GM23338 (cell line): ENCODE results near the gene TACSTD2. TPM values are rescaled to one million over a fixed set of nuclear protein-coding genes. Genes with fewer than 3 reads are reported as not detected.

Experiments
- ATAC-seq: fragments of 200-7000 bp; cut with Tn5 transposase; 3 replicates; pipeline ENCODE4 v1.9.1; 2020
- DNase-seq: peaks from one replicate; pipeline ENCODE4 v3.0.0-alpha.2; 2015; ENCODE audit warnings: low spot score
- H2AFZ ChIP-seq: fragments of 200-600 bp; sonication (generic); 2 replicates; pipeline ENCODE4 v1.8.0; 2016; ENCODE audit warnings: antibody characterized with exemption, mild to moderate bottlenecking, moderate library complexity
- H3F3A ChIP-seq: fragments of 200-600 bp; sonication (generic); replicated peaks from 2 replicates; pipeline ENCODE4 v1.8.0; 2017; ENCODE audit warnings: antibody characterized with exemption, mixed run types, low read depth
- H3K27ac ChIP-seq: fragments of 200-600 bp; sonication (generic); 2 replicates; pipeline ENCODE4 v1.6.1; 2016; ENCODE audit warnings: low read depth
- H3K27me3 ChIP-seq: fragments of 200-600 bp; sonication (generic); 2 replicates; pipeline ENCODE4 v1.8.0; 2016; ENCODE audit warnings: mild to moderate bottlenecking, mixed run types, moderate library complexity; ENCODE audit not compliant: insufficient read depth
- H3K36me3 ChIP-seq: fragments of 200-600 bp; sonication (generic); 2 replicates; pipeline ENCODE4 v1.8.0; 2016; ENCODE audit warnings: mild to moderate bottlenecking; ENCODE audit not compliant: insufficient read depth
- H3K4me1 ChIP-seq: fragments of 200-600 bp; sonication (generic); 2 replicates; pipeline ENCODE4 v1.8.0; 2016; ENCODE audit warnings: mild to moderate bottlenecking, moderate library complexity; ENCODE audit not compliant: insufficient read depth
- H3K4me2 ChIP-seq: fragments of 200-600 bp; sonication (generic); 2 replicates; pipeline ENCODE4 v1.7.1; 2017; ENCODE audit warnings: mixed run types
- H3K4me3 ChIP-seq: fragments of 200-600 bp; sonication (generic); 2 replicates; pipeline ENCODE4 v1.6.1; 2016; ENCODE audit warnings: mixed run types
- H3K79me2 ChIP-seq: fragments of 200-600 bp; sonication (generic); replicated peaks from 2 replicates; pipeline ENCODE4 v1.8.0; 2017; ENCODE audit warnings: mild to moderate bottlenecking; ENCODE audit not compliant: insufficient read depth
- H3K9me2 ChIP-seq: fragments of 200-600 bp; sonication (generic); 2 replicates; pipeline ENCODE4 v1.8.0; 2017; ENCODE audit not compliant: insufficient read depth
- H4K20me1 ChIP-seq: fragments of 200-600 bp; sonication (generic); replicated peaks from 2 replicates; pipeline ENCODE4 v1.8.0; 2017; ENCODE audit warnings: mild to moderate bottlenecking; ENCODE audit not compliant: insufficient read depth
- H3K27ac Mint-ChIP-seq: 2 replicates; pipeline ENCODE4 v1.8.0; 2020; ENCODE audit warnings: inconsistent platforms, mild to moderate bottlenecking, moderate library complexity, mixed read lengths
- H3K27me3 Mint-ChIP-seq: 3 replicates; pipeline ENCODE4 v1.8.0; 2022; ENCODE audit warnings: low read depth, mild to moderate bottlenecking, moderate library complexity, mixed read lengths, inconsistent platforms; ENCODE audit not compliant: insufficient read depth, poor library complexity
- H3K36me3 Mint-ChIP-seq: 3 replicates; pipeline ENCODE4 v1.8.0; 2021; ENCODE audit warnings: low read depth, mild to moderate bottlenecking, inconsistent platforms, moderate library complexity, mixed read lengths
- H3K4me1 Mint-ChIP-seq: 3 replicates; pipeline ENCODE4 v1.8.0; 2020; ENCODE audit warnings: mild to moderate bottlenecking, inconsistent platforms, mixed read lengths
- H3K4me3 Mint-ChIP-seq: 3 replicates; pipeline ENCODE4 v1.8.0; 2021; ENCODE audit warnings: moderate library complexity, mild to moderate bottlenecking, inconsistent platforms, mixed read lengths
- H3K9me3 Mint-ChIP-seq: 3 replicates; pipeline ENCODE4 v1.8.0; 2020; ENCODE audit warnings: moderate library complexity, mild to moderate bottlenecking, inconsistent platforms, mixed read lengths
- CTCF ChIP-seq, 2 experiments: fragments of 200-600 bp in 1 of 2; sonication (generic) in 1 of 2; conservative IDR thresholded peaks; 2 replicates each; pipeline versions ENCODE4 v1.5.1 to v1.6.1; 2016 to 2017; ENCODE audit warnings: antibody characterized with exemption in 2 of 2, low read depth in 2 of 2, mild to moderate bottlenecking in 2 of 2, moderate library complexity in 1 of 2
- EZH2 ChIP-seq: fragments of 200-600 bp; sonication (generic); IDR thresholded peaks from one replicate; pipeline ENCODE4 v1.8.0; 2017; ENCODE audit warnings: antibody characterized with exemption, mild to moderate bottlenecking, low read depth; ENCODE audit not compliant: unreplicated experiment
- EZH2phosphoT487 ChIP-seq: fragments of 200-600 bp; sonication (generic); IDR thresholded peaks from one replicate; pipeline ENCODE4 v1.8.1; 2018; ENCODE audit warnings: antibody characterized with exemption; ENCODE audit not compliant: unreplicated experiment
- JUNB ChIP-seq: IDR thresholded peaks from one replicate; pipeline ENCODE4 v1.6.1; 2016; ENCODE audit warnings: antibody characterized with exemption; ENCODE audit not compliant: unreplicated experiment
- NANOG ChIP-seq: IDR thresholded peaks from 2 replicates; pipeline ENCODE4 v1.6.1; 2016; ENCODE audit warnings: antibody characterized with exemption, borderline replicate concordance
- POLR2AphosphoS5 ChIP-seq: IDR thresholded peaks from 2 replicates; pipeline ENCODE4 v1.6.1; 2016; ENCODE audit warnings: antibody characterized with exemption, low read depth
- REST ChIP-seq: IDR thresholded peaks from one replicate; pipeline ENCODE4 v1.6.1; 2018; ENCODE audit warnings: antibody characterized with exemption; ENCODE audit not compliant: unreplicated experiment
- STAT1 ChIP-seq: IDR thresholded peaks from one replicate; pipeline ENCODE4 v1.6.1; 2016; ENCODE audit warnings: antibody characterized with exemption; ENCODE audit not compliant: unreplicated experiment
- ZNF114 ChIP-seq: fragments of 250-450 bp; sonication (Bioruptor Pico); IDR thresholded peaks from 2 replicates; pipeline ENCODE4 v1.5.0; 2020; ENCODE audit warnings: mild to moderate bottlenecking, moderate library complexity
- polyA plus RNA-seq: library from polyadenylated mRNA; unstranded; fragments of >200 nt; fragmentation: Nextera tagmentation; extraction: Ambion mirVana; gene quantifications from 2 replicates; pipeline ENCODE4 v1.2.1, GENCODE V29; 2016
- total RNA-seq: library from RNA; depleted of rRNA; stranded (reverse); fragments of >200 nt; shearing (Covaris generic); gene quantifications from 2 replicates; pipeline ENCODE4 v1.2.3, GENCODE V29; 2014

The TACSTD2 gene
- total and polyA plus RNA-seq, 2 experiments from 2014 or later: 0.86 to 1.5 TPM

- TF ChIP-seq REST (no peak), ZNF114 (CRISPR knock-in tag) (no peak), STAT1 (no peak), CTCF (conservative IDR thresholded peaks at IDR 0.05; ENCODE audit: low read depth in 2 of 2) (no peak), EZH2phosphoT487 (no peak), POLR2AphosphoS5 (no peak), JUNB (no peak), NANOG (no peak)
Measured at GRCh38 chr1:58580186-58580585, 3.1 kb upstream of the TACSTD2 start (continued).

GRCh38 chr1:58577654-58578030 lies 590 bp upstream of the TACSTD2 start:
- Histone ChIP-seq H3K4me3 (peak overlapping the region; percentile 65), H3K4me1 (peaks cover 18% of the 10 kb centered on the region), H3K79me2 (no peaks in the 10 kb centered on the region), H3F3A (peaks cover 6% of the 10 kb centered on the region), H3K36me3 (no peaks in the 10 kb centered on the region), H3K27me3 (peaks cover 64% of the 10 kb centered on the region), H3K9me2 (no peaks in the 10 kb centered on the region), H3K4me2 (peak overlapping the region; percentile 83), H4K20me1 (no peaks in the 10 kb centered on the region), H3K27ac (no peak overlapping the region), H2AFZ (peak overlapping the region; percentile 98)
- H3K4me3 Mint-ChIP-seq: peak overlapping the region; percentile 65
- DNase-seq (no peak), ATAC-seq (no peak)
- no peak overlapping the region for H3K27ac Mint-ChIP-seq
- no peak for TF ChIP-seq NANOG
- peak; percentile 18 for TF ChIP-seq EZH2
- no peak for TF ChIP-seq JUNB
- TF ChIP-seq POLR2AphosphoS5: no peak
- TF ChIP-seq CTCF (conservative IDR thresholded peaks at IDR 0.05; ENCODE audit: low read depth in 2 of 2): no peak
- H3K27me3 Mint-ChIP-seq: peaks cover 50% of the 10 kb centered on the region
- peaks cover 26% of the 10 kb centered on the region for H3K4me1 Mint-ChIP-seq
- H3K9me3 Mint-ChIP-seq: peaks cover 8% of the 10 kb centered on the region
- H3K36me3 Mint-ChIP-seq: no peaks in the 10 kb centered on the region; the same call in 2 of the 3 replicates
